Stimulated activated CD4-positive, alpha-beta T cell treated with anti-CD3 and anti-CD28 coated beads, Interleukin-15, amount 100 ng/mL, for 24 hours (primary cell): ENCODE results near the gene GRWD1.
"Not testable (repeated sequence)": the region's sequence is repeated elsewhere in the genome, so short reads cannot be mapped to it uniquely, and the experiment has no call there.

Experiments used
- DNase-seq: peaks from one replicate; pipeline ENCODE4 v3.0.0-alpha.2; 2020

The GRWD1 gene

GRCh38 chr19:48480558-48481500 lies 35.0 kb downstream of the GRWD1 start:
- peak; percentile 71 for DNase-seq

- no peak for DNase-seq
Observed at GRCh38 chr19:48481846-48482639, 36.3 kb downstream of the GRWD1 start.

GRCh38 chr19:48483301-48483700 lies 37.5 kb downstream of the GRWD1 start:
- no peak for DNase-seq

- no peak for DNase-seq
Observed at GRCh38 chr19:48484247-48484893, 38.6 kb downstream of the GRWD1 start.

GRCh38 chr19:48484931-48485612 lies 39.3 kb downstream of the GRWD1 start:
- DNase-seq: no peak

- DNase-seq: not testable (repeated sequence)
Observed at GRCh38 chr19:48486706-48487105, 40.9 kb downstream of the GRWD1 start.

GRCh38 chr19:48487544-48487943 lies 41.8 kb downstream of the GRWD1 start:
- DNase-seq: no peak

- no peak for DNase-seq
Observed at GRCh38 chr19:48487948-48488347, 42.2 kb downstream of the GRWD1 start.

- DNase-seq: not testable (repeated sequence)
Observed at GRCh38 chr19:48488478-48488877, 42.7 kb downstream of the GRWD1 start.

- peak; percentile 89 for DNase-seq
Observed at GRCh38 chr19:48489608-48490216, 43.9 kb downstream of the GRWD1 start.

GRCh38 chr19:48490981-48491792 lies 45.4 kb downstream of the GRWD1 start:
- DNase-seq: peak; percentile 63

GRCh38 chr19:48491793-48492123 lies 46.0 kb downstream of the GRWD1 start:
- DNase-seq: no peak

GRCh38 chr19:48492925-48493717 lies 47.3 kb downstream of the GRWD1 start:
- DNase-seq: peak; percentile 87

- no peak for DNase-seq
Observed at GRCh38 chr19:48493718-48494401, 48.1 kb downstream of the GRWD1 start.

GRCh38 chr19:48495396-48495795 lies 49.6 kb downstream of the GRWD1 start:
- DNase-seq: no peak

- DNase-seq: no peak
Observed at GRCh38 chr19:48496959-48497727, 51.4 kb downstream of the GRWD1 start.

GRCh38 chr19:48497728-48498594 lies 52.2 kb downstream of the GRWD1 start:
- DNase-seq: no peak
